Endometrial microvascular endothelial cells (primary cell): ENCODE measurements around the gene FBXW11. TPM values are rescaled to one million over a fixed set of nuclear protein-coding genes. Genes with fewer than 3 reads are reported as not detected.
"Not testable (repeated sequence)": the region's sequence is repeated elsewhere in the genome, so short reads cannot be mapped to it uniquely, and the experiment has no call there.

Experiments used
- in situ Hi-C: cut with HindIII; loops from 2 replicates; pipeline ENCODE4 v1.10.0; 2017; ENCODE audit warnings: low sequenced_read_pairs, low pct_unique_long_range_greater_than_20kb; ENCODE audit errors: inconsistent ontology term
- total RNA-seq: library from RNA; depleted of rRNA; stranded (reverse); fragments of >200 nt; gene quantifications from one replicate; pipeline ENCODE4 v1.2.3, GENCODE V29; 2015; ENCODE audit errors: inconsistent ontology term

FBXW11 gene
- total RNA-seq, 1 donor from 2014 or later = 39.5 TPM

GRCh38 chr5:171898879-171899278 is 107.6 kb downstream of the FBXW11 start:
- in situ Hi-C loops = no loop called here

DNA sequence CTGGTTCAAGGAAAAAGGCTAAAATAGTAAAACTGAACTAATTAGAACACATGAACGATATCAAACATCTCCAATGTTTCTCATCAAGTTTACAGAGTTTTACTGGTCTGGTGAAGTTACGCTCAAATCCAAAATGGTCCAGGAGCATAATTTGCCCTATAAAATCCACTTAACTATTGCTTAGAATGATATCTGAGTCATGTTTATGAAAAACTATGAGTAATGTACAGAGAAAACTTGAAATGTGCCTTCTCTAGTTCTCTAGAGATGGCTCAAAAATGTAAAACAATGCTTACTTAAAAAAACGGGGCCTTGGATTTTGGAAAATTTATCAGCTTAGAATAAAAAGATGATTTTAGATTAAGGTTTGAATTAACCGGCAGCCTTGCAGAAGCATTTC is 108.1 kb downstream of the FBXW11 start:
- in situ Hi-C loops = no loop called here

DNA sequence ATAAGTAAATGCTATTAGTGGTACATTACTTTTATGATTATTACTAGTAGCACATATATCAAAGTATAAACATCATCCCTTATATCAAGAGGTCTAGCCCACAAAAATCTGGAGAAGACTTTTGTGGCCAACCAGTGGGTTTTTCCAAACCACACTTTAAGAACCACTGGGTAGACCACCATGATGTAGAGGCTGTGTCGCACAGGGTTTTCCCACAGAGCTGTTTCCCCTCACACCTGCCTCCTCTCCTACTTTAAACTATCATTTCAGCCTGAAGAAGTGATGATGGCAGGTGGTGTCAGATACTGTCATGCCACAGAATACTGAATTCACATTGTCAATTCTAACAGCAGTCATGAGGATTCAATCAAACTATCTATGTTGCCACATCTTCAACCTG is 109.2 kb downstream of the FBXW11 start:
- in situ Hi-C loops = no loop called here

- in situ Hi-C loops = no loop called here
These were observed 111.4 kb downstream of the FBXW11 start for GRCh38 chr5:171895081-171895480.

GRCh38 chr5:171893290-171893886 is 113.0 kb downstream of the FBXW11 start:
- in situ Hi-C loops = no loop called here

DNA sequence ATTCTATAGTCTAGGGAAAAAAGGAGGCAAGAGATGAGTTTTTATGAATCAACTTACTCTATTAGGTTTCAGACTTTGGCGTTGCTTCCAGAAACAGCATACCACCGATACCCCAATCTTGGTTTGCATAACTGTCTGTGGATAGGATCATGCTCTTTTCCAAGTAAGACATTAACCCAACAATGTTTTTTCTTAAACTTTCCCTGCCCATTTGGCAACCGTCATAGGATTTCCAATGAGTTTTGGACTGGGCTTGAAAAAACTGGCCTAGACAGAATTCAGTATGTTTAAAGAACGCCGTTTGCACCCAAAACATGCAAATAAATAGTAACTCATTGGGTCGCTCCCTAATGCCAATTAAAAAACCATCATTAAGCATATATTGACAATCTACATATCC is 114.8 kb downstream of the FBXW11 start:
- in situ Hi-C loops = no loop called here

GRCh38 chr5:171891150-171891549 is 115.3 kb downstream of the FBXW11 start:
- in situ Hi-C loops = no loop called here

GRCh38 chr5:171888051-171888481 is 118.4 kb downstream of the FBXW11 start:
- in situ Hi-C loops = no loop called here

GRCh38 chr5:171886037-171886436 is 120.4 kb downstream of the FBXW11 start:
- in situ Hi-C loops = not testable (repeated sequence)

DNA sequence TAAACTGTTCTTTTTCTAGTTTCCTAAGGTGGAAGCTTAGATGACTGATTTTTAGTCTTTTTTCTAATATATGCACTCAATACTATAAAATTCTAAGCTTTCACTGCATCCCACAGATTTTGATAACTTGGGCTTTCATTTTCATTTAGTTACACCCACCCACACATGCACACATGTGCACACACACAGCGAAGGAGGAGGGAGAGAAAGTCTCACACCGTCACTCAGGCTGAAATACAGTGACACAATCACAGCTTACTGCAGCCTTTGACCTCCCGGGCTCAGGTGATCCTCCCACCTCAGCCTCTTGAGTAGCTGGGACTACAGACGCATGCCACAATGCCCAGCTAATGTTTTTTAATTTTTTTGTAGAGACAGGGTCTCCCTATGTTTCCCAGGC is 124.3 kb downstream of the FBXW11 start:
- in situ Hi-C loops = no loop called here

- in situ Hi-C loops = loop anchor here (25.0 kb wide), 1 partner anchor 237 kb away; no protein-coding TSS in a partner anchor
These were observed 132.2 kb downstream of the FBXW11 start for GRCh38 chr5:171874234-171874633.

DNA sequence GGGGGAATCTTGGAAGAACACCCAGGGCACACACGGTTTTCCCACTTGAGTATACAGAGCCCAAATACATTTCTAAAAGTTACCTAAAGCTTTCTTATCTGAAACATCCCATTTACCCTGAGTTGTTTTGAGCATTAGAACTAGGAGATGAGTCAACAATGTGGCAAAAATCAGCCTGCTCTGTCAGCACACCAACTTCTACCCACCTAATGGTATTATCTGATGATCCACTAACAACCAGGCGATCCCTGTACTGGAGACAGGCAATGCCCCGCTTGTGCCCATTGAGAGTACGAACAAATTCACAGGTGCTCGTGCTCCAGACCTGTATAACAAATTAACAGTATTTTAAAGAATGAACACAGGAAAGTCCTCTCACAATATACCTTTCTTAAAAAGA is 133.8 kb downstream of the FBXW11 start:
- in situ Hi-C loops = loop anchor here (25.0 kb wide), 1 partner anchor 235 kb away; no protein-coding TSS in a partner anchor

- in situ Hi-C loops = loop anchor here (25.0 kb wide), 1 partner anchor 234 kb away; no protein-coding TSS in a partner anchor
These were observed 134.7 kb downstream of the FBXW11 start for GRCh38 chr5:171871711-171872110.

DNA sequence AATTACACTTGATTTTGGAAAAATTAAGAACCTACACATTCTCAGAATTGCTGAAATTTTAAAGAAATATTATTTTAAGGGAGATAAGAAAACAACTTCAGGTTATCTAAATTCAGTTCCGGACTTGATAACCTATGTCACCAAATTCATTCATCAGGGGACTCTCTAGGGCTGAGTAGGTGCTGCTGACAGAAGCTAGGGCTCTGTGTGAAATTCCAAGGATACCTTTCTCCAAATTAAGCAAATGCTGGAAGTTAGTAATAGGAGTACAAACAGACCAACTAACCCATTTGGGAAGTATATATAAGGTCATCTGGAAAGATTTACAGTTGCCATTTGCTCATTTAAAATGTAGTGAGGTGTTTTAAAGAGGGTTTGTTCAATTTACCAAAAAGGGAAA is 136.5 kb downstream of the FBXW11 start:
- in situ Hi-C loops = loop anchor here (25.0 kb wide), 1 partner anchor 233 kb away; no protein-coding TSS in a partner anchor

DNA sequence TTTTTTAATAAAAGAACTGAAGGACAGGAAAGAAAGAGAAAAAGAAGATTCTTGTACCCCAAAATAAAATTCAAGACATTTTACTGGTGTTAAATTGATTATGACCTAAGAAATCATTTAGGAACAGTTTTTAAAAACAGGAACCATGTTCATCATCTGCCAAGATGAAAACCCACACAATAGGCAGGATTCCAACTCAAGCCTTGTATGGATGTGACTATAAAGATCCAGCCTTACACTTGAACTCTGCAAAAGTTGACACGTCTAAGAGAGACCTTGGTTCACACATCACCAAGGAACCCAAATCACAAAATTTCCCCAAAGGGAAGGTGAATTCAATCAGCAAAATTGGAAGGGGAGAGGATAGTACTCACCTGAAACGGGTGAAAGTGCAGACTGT is 138.2 kb downstream of the FBXW11 start:
- in situ Hi-C loops = loop anchor here (25.0 kb wide), 1 partner anchor 231 kb away; no protein-coding TSS in a partner anchor

GRCh38 chr5:171867786-171868185 is 138.7 kb downstream of the FBXW11 start:
- in situ Hi-C loops = loop anchor here (25.0 kb wide), 1 partner anchor 230 kb away; no protein-coding TSS in a partner anchor

DNA sequence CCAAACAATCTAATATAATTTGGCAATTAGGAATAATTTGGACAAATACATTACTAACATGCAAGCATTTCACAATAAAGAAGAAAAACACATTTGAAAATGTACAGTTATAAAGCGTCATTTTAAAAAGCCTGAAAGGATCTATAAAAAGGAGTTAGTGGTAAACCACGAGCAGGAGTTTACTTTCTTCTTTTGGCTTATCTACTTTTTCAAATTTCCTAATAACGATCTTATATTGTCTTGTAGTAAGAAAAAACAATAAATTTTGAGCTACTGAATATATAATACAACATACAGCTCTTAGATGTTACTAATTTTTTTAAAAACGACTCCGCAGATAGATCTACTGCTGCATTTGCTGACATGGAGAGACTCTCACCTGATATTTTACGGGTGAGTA is 141.0 kb downstream of the FBXW11 start:
- in situ Hi-C loops = loop anchor here (25.0 kb wide), 1 partner anchor 228 kb away; no protein-coding TSS in a partner anchor

- in situ Hi-C loops = loop anchor here (25.0 kb wide), 1 partner anchor 227 kb away; no protein-coding TSS in a partner anchor
These were observed 142.5 kb downstream of the FBXW11 start for GRCh38 chr5:171863935-171864334.

DNA sequence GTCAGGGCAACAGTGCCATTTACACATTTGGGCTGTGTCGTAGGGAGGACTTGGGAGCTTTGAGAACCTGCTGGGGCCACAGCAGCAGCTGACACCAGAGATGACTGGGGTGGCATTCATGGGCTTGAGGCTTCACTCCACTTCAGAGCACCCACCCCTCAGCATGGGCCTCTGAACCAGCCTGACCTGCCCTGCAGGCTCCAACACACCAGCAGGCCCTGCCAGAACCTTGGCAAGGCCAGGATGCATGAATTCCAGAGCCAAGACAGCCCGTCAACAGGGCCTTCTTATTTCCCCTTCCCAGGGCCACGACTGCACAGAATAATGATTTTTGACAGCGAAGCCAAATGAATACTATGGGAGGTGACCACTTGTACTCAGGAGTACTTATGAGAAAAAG is 143.8 kb downstream of the FBXW11 start:
- in situ Hi-C loops = loop anchor here (25.0 kb wide), 1 partner anchor 225 kb away; no protein-coding TSS in a partner anchor

GRCh38 chr5:171861381-171861780 is 145.1 kb downstream of the FBXW11 start:
- in situ Hi-C loops = loop anchor here (25.0 kb wide), 1 partner anchor 224 kb away; no protein-coding TSS in a partner anchor
